ENCODE results near the gene KLHL12.
A peak's percentile ranks its signal among the peaks of the same experiment; 100 is the strongest.

- TF ChIP-seq, protein P1, sequence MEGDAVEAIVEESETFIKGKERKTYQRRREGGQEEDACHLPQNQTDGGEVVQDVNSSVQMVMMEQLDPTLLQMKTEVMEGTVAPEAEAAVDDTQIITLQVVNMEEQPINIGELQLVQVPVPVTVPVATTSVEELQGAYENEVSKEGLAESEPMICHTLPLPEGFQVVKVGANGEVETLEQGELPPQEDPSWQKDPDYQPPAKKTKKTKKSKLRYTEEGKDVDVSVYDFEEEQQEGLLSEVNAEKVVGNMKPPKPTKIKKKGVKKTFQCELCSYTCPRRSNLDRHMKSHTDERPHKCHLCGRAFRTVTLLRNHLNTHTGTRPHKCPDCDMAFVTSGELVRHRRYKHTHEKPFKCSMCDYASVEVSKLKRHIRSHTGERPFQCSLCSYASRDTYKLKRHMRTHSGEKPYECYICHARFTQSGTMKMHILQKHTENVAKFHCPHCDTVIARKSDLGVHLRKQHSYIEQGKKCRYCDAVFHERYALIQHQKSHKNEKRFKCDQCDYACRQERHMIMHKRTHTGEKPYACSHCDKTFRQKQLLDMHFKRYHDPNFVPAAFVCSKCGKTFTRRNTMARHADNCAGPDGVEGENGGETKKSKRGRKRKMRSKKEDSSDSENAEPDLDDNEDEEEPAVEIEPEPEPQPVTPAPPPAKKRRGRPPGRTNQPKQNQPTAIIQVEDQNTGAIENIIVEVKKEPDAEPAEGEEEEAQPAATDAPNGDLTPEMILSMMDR (optimal IDR thresholded peaks at IDR 0.05 in 1 of 3, IDR thresholded peaks at IDR 0.05 in 1 of 3, conservative IDR thresholded peaks at IDR 0.05 in 1 of 3; ENCODE audit: extremely low read depth in 1 of 3, insufficient read depth in 2 of 3, low read length in 3 of 3), result peak; percentile 80 to 82 (median 81)
- TF ChIP-seq EZH2 (IDR thresholded peaks at IDR 0.05; ENCODE audit: low read length), result no peak
Measured at GRCh38 chr1:202926581-202927491, at the start of gene KLHL12.
